Activated T-cell treated with anti-CD3 and anti-CD28 coated beads for 24 hours (primary cell): ENCODE data around the gene NCAPG2.

Experiments used
- DNase-seq: peaks from one replicate; pipeline ENCODE4 v3.0.0-alpha.2; 2020; ENCODE audit warnings: low read depth

NCAPG2 gene

DNA sequence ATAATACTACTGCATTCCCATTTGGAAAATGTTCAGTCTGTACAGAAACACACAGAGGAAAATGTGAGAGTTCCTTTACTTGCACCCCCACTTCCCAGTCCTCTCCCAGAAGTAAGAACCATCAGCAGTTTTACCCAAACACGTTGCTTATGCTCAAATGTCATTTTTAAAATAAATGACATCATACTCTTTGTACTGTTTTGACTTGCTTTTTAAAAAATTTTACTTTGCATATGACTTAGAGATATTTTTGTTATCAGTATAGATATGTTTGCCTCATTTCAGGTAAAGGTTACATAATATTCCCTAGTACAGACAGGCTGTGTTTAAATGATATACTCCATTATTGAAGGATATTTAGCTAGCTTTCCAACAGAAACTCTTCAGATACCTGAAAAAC, 103.5 kb downstream of the NCAPG2 start:
- DNase-seq = no peak

DNA sequence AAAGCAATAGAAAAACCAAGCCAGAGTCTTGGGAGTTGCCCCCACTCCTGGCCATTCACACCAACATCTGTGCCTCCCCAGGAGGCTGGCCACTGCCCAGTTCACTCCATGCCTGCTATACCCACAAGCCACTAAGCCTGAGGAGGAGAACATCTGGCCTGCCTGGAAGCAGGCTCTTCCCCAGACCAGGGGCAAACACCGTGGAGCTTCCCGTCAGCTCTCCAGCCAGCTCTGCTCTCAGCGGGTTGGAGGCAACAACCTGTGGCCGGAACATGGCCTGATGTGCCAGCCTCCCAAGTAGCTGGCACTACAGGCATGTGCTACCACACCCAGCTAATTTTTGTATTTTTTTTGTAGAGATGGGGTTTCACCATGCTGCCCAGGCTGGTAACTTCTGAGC, 107.9 kb downstream of the NCAPG2 start:
- no peak for DNase-seq

DNA sequence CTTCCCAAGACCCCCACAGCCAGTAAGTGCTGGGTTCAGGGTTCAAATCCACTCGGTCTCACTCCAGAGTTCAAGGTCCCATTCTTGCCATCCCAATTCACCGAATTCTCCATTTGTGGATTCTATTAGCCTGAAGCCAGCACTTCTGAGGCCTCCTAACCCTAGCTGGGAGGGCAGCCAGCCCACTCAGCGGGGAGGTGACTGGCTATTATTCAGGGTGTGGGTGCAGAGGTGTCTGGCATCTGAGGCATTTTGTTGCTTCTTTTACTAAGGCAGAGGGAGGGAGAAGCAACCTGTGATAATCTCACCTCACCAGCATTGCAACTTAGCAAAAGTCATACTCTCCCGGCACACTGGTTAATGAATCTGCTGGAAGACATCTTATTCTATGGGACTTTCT, 108.3 kb downstream of the NCAPG2 start:
- DNase-seq = no peak

DNA sequence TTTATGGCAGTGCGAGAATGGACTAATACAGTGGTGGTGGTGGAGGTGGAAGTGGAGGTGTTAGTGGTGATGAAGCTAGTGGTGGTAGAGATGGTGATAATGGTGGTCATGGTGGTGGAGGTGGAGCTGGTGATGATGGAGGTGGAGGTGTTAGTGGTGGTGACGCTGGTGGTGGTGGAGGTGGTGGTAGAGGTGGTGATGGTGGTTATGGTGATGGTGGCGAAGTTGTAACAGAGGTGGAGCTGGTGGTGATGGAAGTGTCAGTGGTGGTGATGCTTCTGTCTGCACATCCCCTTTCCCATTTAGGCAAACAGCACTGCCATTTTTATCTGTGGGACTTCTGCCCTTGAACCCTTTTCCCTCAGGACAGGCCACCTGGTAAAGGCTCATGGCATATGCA, 109.5 kb downstream of the NCAPG2 start:
- DNase-seq = no peak

DNA sequence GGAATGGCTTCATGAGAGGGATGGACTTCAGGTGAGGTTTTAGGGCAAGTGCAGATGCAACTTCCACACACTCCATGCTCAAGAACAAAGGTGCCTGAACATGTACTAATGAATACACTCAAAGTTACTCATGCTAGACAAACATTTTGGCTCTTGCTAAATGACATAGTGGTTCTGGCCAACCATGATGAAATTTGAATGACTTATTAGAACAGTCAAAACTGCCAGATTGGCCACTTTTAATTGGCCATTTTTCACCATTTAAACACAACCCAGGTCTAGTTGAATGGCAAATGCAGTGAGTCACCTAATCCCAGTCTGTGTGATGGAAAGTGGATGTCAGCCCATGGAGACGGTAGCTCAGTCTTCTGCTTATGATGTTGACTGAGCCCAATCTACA, 112.1 kb downstream of the NCAPG2 start:
- no peak for DNase-seq

DNA sequence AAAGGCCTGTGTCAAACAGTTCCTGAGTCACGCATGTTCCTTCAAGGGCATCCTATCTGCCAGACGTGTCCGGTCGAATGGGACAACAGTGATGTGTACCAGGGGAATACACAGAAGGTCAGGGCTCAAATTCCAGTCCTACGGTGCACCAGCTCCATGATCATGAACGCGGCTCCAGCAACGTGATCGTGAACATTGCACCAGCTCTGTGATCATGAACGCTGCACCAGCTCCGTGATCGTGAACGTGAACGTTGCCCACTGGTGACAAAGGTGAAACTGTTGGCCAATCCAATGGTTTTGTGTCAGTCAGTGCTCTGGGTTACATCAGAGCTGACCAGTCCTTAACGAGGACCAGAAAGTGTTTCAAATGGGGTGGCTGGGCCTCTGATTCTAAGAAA, 112.7 kb downstream of the NCAPG2 start:
- no peak for DNase-seq

DNA sequence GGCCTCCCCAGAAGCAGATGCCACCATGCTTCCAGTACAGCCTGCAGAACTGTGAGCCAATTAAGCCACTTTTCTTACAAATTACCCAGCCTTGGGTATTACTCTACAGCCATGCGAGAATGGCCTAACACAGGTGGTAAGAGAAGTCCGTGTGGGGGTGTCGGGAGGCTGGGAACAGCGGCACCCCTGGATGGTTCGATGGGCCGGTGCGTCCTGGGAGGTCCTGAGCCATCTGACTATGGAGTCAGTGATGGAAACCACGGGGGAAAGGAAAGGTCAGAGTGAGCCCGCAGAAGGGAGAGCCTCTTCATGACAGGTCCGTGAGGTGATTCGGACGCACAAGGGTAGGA, 114.4 kb downstream of the NCAPG2 start:
- DNase-seq = no peak

DNA sequence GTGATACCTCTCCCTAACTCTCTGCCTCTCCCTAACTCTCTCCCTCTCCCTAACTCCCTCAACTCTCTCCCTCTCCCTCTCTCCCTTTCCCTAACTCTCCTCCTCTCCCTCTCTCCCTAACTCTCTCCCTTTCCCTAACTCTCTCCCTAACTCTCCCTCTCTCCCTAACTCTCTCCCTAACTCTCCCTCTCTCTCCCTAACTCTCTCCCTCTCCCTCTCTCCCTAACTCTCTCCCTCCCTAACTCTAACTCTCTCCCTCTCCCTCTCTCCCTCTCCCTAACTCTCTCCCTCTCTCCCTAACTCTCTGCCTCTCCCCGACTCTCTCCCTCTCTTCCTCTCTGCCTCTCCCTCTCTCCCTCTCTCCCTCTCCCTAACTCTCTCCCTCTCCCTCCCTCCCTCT, 115.0 kb downstream of the NCAPG2 start:
- no peak for DNase-seq

DNA sequence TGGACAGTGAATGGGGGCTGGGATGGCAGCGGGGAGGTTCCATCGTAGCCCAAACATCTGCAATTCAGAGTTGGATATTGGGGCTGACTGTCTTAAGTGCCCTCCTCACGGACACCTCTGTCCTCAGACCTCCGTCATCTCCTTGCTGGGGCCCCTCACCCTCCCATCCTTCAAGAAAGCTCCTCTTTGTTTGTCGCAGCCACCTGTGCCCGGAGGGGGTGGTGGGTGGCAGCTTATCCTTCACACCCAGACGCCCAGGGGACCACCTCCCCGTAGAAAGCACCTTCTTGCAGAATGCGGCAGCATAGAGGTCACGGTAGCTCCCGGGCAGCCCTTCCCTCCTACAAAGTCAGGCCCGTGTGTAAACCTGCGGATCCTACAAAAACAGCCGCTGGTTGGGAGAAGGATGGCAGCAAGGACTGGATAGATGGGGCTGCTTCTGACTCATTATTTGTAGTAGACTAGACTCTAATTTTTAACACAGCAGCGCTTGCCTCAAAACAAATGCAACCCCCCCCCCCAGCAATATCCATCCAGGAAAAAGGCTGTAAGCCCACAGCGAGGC, 115.6 kb downstream of the NCAPG2 start:
- no peak for DNase-seq

DNA sequence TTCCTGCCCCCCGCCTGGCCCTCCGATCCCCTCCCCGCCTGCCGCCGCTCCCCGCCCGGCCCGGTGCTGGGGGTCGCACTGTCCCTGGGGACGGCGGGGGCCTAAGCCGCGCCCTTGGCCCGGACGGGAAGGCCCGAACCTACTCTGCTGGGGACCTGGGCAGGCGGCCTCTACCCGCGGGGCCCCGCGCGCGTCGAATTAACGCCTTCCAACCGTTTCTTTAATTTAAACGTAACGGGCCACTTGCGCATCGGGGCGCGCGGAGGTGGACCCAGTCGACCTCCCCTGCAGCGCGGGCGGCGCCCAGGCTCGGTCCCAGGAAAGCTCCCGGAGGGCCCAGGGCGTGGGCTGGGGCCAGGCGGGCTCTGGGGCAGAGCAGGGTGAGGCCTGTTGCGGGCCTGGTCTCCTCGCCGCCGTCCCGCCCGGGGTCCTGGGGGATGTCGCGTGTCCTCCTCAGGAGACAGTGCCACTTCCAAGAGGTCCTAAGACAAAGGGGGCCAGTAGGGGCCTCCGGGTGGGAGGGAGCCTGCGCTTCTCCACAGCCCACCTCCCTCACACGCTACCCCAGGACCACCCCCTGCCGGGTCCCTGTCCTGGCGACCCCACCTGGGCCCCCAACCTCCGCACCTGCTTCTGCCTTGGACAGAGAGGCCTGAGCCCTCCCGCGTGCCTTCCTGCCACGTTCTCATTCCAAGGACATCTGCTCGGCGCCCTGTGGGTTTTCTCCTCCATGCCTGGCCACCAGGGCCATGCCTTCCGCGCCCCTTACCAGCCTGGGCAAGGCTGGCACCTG, 116.3 kb downstream of the NCAPG2 start:
- DNase-seq = no peak

DNA sequence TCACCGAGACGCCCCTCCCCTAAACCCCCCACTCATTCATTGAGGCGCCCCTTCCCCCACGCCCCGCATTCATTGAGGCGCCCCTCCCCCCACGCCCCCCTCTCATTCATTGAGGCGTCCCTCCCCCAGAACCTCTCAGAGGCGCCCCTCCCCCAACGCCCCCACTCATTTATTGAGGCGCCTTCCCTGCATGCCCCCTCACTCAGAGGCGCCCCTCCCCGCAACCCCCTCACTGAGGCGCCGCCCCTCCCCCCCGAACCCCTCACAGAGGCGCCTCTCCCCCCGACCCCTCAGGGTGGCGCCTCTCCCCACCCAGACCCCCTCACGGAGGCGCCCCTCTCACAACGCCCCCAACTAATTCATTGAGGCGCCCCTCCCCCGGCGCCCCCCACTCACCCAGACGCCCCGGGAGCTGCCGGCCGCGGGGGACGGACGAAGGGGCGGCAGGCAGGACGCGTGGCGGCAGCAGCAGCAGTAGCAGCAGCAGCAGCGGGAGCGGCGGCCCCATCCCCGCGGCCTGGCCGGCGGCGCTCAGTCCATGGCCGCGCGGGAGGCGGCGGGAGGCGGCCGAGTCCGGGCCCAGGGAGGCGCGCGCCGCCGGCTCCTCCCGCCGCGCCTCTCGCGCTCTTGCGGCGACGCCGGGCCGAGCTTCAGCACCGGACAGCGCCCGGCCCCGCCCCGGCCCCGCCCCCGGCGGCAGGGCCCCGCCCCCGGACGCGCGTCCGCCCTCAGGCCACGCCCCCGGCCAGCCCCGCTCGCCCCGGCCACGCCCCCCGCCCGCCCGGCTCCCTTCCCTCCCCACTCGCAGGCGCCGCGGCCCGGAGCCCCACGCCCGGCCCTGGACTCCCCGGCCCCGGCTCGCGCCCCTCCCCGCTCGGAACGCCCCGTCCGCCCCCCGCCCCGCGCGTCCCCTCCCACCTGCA, 117.2 kb downstream of the NCAPG2 start, which contains the start of gene PTPRN2:
TSS of gene PTPRN2 (minus strand) at position 662 of the 923 bp plus-strand sequence.
- peak; percentile 60 for DNase-seq

DNA sequence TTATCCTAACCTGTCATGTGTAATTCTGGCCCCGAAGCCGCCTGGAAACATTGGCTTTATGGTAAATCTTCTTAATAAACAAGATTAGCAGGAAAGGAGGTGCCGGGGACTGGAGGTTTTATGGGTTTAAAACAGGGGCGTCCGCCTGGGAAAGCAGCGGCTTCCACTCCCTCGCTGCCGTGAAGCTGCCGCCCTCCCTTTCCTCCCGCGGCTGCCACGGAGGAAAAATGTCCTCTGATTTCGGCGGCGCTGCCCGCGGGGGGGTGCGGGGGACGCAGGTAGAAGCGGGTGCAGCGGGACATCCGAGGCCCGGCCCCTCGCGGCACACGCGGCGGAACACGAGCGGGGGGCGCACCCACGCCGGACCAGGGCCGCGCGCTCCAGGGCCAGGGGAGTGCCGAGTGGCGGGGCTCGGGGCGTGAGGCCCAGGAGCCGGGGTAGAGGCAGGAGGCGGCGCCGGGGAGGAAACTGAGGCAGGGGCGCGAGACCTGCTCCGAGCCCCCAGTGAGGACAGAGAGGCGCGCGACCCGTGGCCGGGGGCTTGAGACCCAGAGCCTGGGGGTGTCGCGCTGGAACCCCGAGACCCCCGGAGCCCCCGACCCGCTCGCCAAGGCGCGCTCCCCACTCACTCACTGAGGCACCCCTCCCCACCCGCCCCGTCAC, 118.0 kb downstream of the NCAPG2 start:
- no peak for DNase-seq

DNA sequence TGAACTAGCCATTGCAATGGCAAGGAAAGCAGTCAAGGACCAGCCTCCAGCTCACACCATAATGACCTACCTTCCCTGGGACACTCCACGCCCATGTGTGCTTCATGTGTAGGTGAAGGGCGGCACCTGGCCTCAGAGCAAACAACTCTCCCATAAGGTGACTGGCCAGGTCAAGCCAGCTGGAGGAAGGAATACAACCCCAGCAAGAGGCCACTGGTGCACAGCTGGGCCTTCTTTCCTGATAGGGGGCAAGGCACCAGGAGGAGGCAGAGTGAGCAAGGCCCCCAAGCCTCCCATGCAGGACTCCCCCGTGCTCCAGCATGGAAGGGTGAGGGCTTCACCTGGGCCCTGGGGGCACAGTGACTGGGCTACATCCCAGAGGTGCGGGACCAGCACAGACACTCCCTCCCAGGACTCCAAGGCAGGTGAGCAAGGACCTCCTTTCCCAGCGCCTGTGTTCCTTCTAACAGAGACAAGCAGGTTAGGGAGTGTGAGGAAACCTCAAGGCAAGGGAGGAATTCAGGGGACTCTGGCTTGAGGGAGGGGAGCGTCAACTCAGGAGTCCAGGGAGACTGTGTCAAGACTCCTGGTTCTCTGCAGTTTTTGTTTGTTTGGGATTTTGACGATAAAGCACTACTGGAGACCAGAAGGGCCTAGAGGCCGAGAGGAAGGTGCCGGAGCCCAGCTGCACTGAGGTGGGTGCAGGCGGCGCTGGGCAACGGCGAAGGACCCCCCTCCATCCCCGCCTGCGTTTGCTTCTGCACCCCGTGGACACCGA, 118.7 kb downstream of the NCAPG2 start:
- DNase-seq = no peak

DNA sequence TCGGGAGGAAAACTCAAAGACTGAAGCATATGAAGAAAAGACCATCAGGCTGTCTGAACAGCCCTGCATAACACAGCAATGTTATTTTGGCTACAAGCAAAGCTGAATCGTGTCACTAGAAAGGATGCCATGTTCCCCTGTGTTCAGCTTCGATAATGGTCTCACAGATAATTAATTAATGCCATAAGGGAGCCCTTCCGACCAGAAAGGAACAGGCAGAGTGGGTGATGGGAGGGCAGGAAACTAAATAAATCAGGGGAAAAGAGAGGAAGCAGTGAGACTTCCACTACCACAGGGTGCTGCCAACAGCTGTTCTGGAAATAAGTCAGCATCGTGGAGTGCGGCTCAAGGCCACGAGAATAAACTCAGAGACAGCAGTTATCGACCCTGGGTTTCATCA, 120.2 kb downstream of the NCAPG2 start:
- DNase-seq = no peak

DNA sequence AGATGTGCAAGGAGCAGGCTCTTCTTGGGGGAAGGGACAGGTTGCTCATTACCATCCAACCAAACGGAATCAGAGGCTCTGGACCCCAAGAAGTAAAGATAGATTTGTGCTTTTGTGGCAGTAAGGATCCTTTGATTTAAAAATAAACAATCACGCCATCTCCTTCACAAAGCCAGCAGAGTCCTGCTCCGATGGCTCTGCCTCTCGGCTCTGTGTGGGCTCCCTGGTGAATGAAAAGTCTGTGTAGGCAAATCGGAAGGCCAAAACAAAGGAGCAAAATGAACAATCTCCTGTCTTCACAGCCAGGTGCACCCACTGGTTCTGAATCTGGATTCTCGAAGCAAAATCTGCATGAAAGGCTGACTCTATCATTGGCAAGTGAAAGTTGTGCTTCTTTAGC, 120.8 kb downstream of the NCAPG2 start:
- no peak for DNase-seq

DNA sequence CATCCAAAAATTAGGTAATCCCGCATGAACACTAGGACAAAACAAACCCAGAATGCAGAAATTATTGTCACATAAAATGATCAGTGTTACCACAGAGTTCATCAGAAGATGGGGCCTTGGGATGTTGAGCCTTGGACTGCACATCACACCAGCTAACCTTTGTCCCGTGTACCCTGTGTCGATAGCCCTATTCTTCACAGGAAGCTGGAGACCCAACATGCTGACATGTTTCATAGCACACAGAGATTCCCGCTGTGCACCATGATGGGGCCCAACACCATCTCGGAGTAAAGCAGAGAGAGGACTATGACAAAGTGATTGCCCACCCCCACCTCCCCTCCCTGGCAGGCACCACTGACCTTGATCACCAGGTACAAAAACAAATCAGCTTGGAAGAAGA, 121.5 kb downstream of the NCAPG2 start:
- no peak for DNase-seq

DNA sequence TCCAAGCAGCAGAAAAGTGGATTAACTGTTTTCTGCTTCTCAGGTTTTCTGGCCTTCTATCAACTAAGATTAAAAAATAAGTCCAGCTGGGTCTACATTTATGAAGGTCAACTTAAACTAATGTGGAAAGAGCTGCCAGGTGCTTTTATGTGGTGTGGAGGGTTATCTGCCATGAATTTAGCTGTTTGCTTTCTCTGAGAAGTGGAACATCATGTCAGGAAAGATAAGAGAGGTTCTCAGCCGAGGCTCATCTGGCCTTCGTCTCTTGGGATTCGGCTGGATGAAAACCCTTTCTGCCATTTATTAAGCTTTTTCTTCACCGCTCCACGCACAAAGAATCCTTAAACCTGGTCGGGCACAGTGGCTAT, 122.5 kb downstream of the NCAPG2 start:
- DNase-seq = no peak

DNA sequence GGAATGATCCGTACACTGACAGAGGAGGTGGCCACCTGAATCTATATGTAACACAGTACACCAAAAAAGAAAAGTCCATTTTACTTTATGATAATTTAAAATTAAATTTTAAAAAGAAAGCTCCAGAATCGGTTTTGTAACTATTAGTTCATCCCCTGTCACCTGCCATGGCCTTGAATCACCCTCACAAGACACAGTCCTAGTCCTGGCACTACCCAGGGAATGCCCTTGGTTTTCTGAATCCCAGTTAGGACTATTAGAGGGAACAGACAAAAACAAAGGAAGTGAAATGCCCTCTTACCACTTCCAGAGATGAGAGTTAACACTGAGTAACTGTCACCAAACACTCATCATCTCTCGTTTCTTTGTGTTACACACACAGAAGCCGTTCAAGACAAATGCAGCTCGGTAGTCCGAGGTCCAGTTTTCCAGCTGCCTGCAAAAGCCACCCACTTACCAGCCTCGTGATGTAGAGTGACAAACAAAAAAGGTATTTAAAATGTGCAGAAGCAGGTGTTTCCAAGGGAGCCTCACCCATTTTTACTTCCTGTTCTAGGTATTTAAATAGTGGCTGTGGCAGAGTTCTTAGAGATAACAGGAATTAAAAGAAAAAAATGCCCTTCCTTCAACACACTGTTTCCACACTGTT, 123.0 kb downstream of the NCAPG2 start:
- no peak for DNase-seq
